HepG2 (cell line): ENCODE data around the gene PIGC. TPM values are rescaled to one million over a fixed set of nuclear protein-coding genes. Genes with fewer than 3 reads are reported as not detected.

Source experiments
- ATF7 ChIP-seq, 2 experiments: fragments of 450-650 bp in 1 of 2; sonication (generic) in 1 of 2; formaldehyde crosslinking in 1 of 2; IDR thresholded peaks; 2 replicates each; pipeline versions ENCODE4 v1.4.0 to v1.6.1; 2016 to 2020; ENCODE audit warnings: antibody characterized with exemption in 1 of 2, mild to moderate bottlenecking in 1 of 2, missing genetic modification reagents in 1 of 2
- BORCS8-MEF2B ChIP-seq: sonication (generic); formaldehyde crosslinking; IDR thresholded peaks from 2 replicates; pipeline ENCODE4 v1.8.0; 2022; ENCODE audit warnings: mild to moderate bottlenecking, missing genetic modification reagents
- FOXA3 ChIP-seq: IDR thresholded peaks from 2 replicates; pipeline ENCODE4 v1.6.1; 2016; ENCODE audit warnings: missing genetic modification reagents, missing compliant biosample characterization
- FOXM1 ChIP-seq: sonication (generic); formaldehyde crosslinking; IDR thresholded peaks from 2 replicates; pipeline ENCODE4 v1.5.0; 2020; ENCODE audit warnings: missing genetic modification reagents
- GATAD1 ChIP-seq: IDR thresholded peaks from 2 replicates; pipeline ENCODE4 v1.6.1; 2016; ENCODE audit warnings: missing genetic modification reagents, missing compliant biosample characterization
- GMEB1 ChIP-seq: sonication (generic); formaldehyde crosslinking; IDR thresholded peaks from 2 replicates; pipeline ENCODE4 v1.5.1; 2020; ENCODE audit warnings: missing genetic modification reagents, mild to moderate bottlenecking, borderline replicate concordance
- GPBP1L1 ChIP-seq: sonication (generic); formaldehyde crosslinking; IDR thresholded peaks from 2 replicates; pipeline ENCODE4 v1.5.0; 2020; ENCODE audit warnings: mild to moderate bottlenecking, missing genetic modification reagents
- ISL2 ChIP-seq: sonication (generic); formaldehyde crosslinking; IDR thresholded peaks from 2 replicates; pipeline ENCODE4 v1.5.0; 2020; ENCODE audit warnings: missing genetic modification reagents
- MLX ChIP-seq: IDR thresholded peaks from 2 replicates; pipeline ENCODE4 v1.6.1; 2016
- POLR2G ChIP-seq: fragments of 200-400 bp; formaldehyde crosslinking; IDR thresholded peaks from 2 replicates; pipeline ENCODE4 v1.6.1; 2018; ENCODE audit warnings: mild to moderate bottlenecking, low read depth, low read length, moderate library complexity
- PRPF4 ChIP-seq: fragments of 200-400 bp; formaldehyde crosslinking; IDR thresholded peaks from 2 replicates; pipeline ENCODE4 v1.6.1; 2016; ENCODE audit warnings: low read length, low read depth; ENCODE audit not compliant: poor library complexity, severe bottlenecking
- SAFB2 ChIP-seq: sonication (generic); formaldehyde crosslinking; IDR thresholded peaks from 2 replicates; pipeline ENCODE4 v1.5.1; 2020; ENCODE audit warnings: missing genetic modification reagents, low read depth, mild to moderate bottlenecking, borderline replicate concordance
- SNAPC2 ChIP-seq: sonication (generic); formaldehyde crosslinking; IDR thresholded peaks from 2 replicates; pipeline ENCODE4 v1.8.1; 2022; ENCODE audit warnings: mild to moderate bottlenecking, missing genetic modification reagents
- ZBTB20 ChIP-seq: sonication (generic); formaldehyde crosslinking; IDR thresholded peaks from 2 replicates; pipeline ENCODE4 v1.8.1; 2023; ENCODE audit warnings: missing genetic modification reagents, low read depth, mild to moderate bottlenecking, borderline replicate concordance
- ZBTB39 ChIP-seq: sonication (generic); formaldehyde crosslinking; IDR thresholded peaks from 2 replicates; pipeline ENCODE4 v1.5.0; 2020; ENCODE audit warnings: missing genetic modification reagents
- ZBTB7B ChIP-seq: sonication (generic); formaldehyde crosslinking; IDR thresholded peaks from 2 replicates; pipeline ENCODE4 v1.4.0; 2020; ENCODE audit warnings: missing genetic modification reagents
- ZC3H13 ChIP-seq: sonication (generic); formaldehyde crosslinking; IDR thresholded peaks from 2 replicates; pipeline ENCODE4 v1.8.1; 2023; ENCODE audit warnings: mild to moderate bottlenecking, missing genetic modification reagents, moderate library complexity
- ZFP1 ChIP-seq: IDR thresholded peaks from 2 replicates; pipeline ENCODE4 v1.6.1; 2016
- ZKSCAN5 ChIP-seq: sonication (generic); formaldehyde crosslinking; IDR thresholded peaks from 2 replicates; pipeline ENCODE4 v1.5.1; 2020; ENCODE audit warnings: mild to moderate bottlenecking, missing genetic modification reagents
- ZMYM4 ChIP-seq: sonication (generic); formaldehyde crosslinking; IDR thresholded peaks from 2 replicates; pipeline ENCODE4 v1.8.1; 2023; ENCODE audit warnings: mild to moderate bottlenecking, missing genetic modification reagents
- ZNF180 ChIP-seq: sonication (generic); formaldehyde crosslinking; IDR thresholded peaks from 2 replicates; pipeline ENCODE4 v1.4.0; 2020; ENCODE audit warnings: low read depth, missing genetic modification reagents, borderline replicate concordance
- ZNF572 ChIP-seq: sonication (generic); formaldehyde crosslinking; IDR thresholded peaks from 2 replicates; pipeline ENCODE4 v1.5.1; 2020; ENCODE audit warnings: mild to moderate bottlenecking, missing genetic modification reagents
- ZNF691 ChIP-seq: sonication (generic); formaldehyde crosslinking; IDR thresholded peaks from 2 replicates; pipeline ENCODE4 v1.4.0; 2020; ENCODE audit warnings: missing genetic modification reagents, low read depth, mild to moderate bottlenecking, borderline replicate concordance
- ZNF772 ChIP-seq: sonication (generic); formaldehyde crosslinking; IDR thresholded peaks from 2 replicates; pipeline ENCODE4 v1.5.0; 2020; ENCODE audit warnings: mild to moderate bottlenecking, missing genetic modification reagents
- ZNF782 ChIP-seq: sonication (generic); formaldehyde crosslinking; IDR thresholded peaks from 2 replicates; pipeline ENCODE4 v1.4.0; 2020; ENCODE audit warnings: missing genetic modification reagents, mild to moderate bottlenecking, borderline replicate concordance
- ZSCAN29 ChIP-seq: sonication (generic); formaldehyde crosslinking; conservative IDR thresholded peaks from 2 replicates; pipeline ENCODE4 v1.4.0; 2020; ENCODE audit warnings: mild to moderate bottlenecking, missing genetic modification reagents
- polyA plus RNA-seq, 8 experiments: library from polyadenylated mRNA; depleted of rRNA in 3 of 8; stranded (reverse) in 7 of 8; unstranded in 1 of 8; fragments of >200 nt; fragmentation: Illumina TruSeq in 4 of 8; extraction: Trizol in 4 of 8; gene quantifications; 2 replicates each; pipeline versions ENCODE4 v1.2.1 to v1.2.3, GENCODE V29; 2011 to 2016; ENCODE audit warnings: low read depth in 4 of 8, missing spikeins in 1 of 8, mixed read lengths in 1 of 8; ENCODE audit not compliant: insufficient read depth in 1 of 8
- total RNA-seq, 5 experiments: library from RNA; depleted of rRNA; stranded (reverse); fragments of >200 nt; fragmentation: Illumina TruSeq; extraction: Trizol; gene quantifications; 2 replicates each; pipeline ENCODE4 v1.2.3, GENCODE V29; 2016; ENCODE audit warnings: low read depth in 1 of 5

Gene PIGC
- total and polyA plus RNA-seq, 2 of the 13 experiments (the other 11 are each of a cell fraction or from before 2014, with no cell fraction given), result 26.7 to 29.5 TPM

- TF ChIP-seq ZFP1 (CRISPR knock-in tag) (peak; percentile 62; the same call in 1 of the 2 replicates), ZNF180 (no peak), ZBTB20 (CRISPR knock-in tag) (0 out of 2 replicates have a peak, but pooled peaks have one; percentile 34), FOXM1 (no peak), ZNF691 (CRISPR knock-in tag) (no peak), ZNF772 (CRISPR knock-in tag) (no peak), ISL2 (peak; percentile 79), ZMYM4 (CRISPR knock-in tag) (no peak; the same call in 1 of the 2 replicates), POLR2G (no peak), ATF7 (IDR thresholded peaks at IDR 0.05) (no peak), ATF7 (CRISPR knock-in tag; IDR thresholded peaks at IDR 0.05) (no peak), FOXA3 (peak; percentile 94), SAFB2 (no peak), ZNF572 (CRISPR knock-in tag) (no peak), GPBP1L1 (CRISPR knock-in tag) (no peak), ZNF782 (CRISPR knock-in tag) (no peak), SNAPC2 (CRISPR knock-in tag) (no peak), GMEB1 (CRISPR knock-in tag) (no peak), MLX (CRISPR knock-in tag) (peak; percentile 78), ZBTB7B (peak; percentile 78), ZC3H13 (no peak), ZKSCAN5 (no peak), GATAD1 (CRISPR knock-in tag) (peak; percentile 39; the same call in 1 of the 2 replicates), ZSCAN29 (CRISPR knock-in tag) (no peak), BORCS8-MEF2B (no peak), PRPF4 (no peak), ZBTB39 (CRISPR knock-in tag) (peak; percentile 97)
These were observed 26.3 kb upstream of the PIGC start (continued) for GRCh38 chr1:172470149-172470548.
